GM23248 (cell line): ENCODE data around the gene KHDC4.

Source experiments
- EZH2 ChIP-seq: fragments of 200-600 bp; sonication (generic); IDR thresholded peaks from 2 replicates; pipeline ENCODE4 v1.6.1; 2018; ENCODE audit warnings: antibody characterized with exemption, mild to moderate bottlenecking; ENCODE audit not compliant: insufficient read depth, poor library complexity, severe bottlenecking
- EZH2phosphoT487 ChIP-seq: fragments of 200-600 bp; sonication (generic); IDR thresholded peaks from 2 replicates; pipeline ENCODE4 v1.6.1; 2018; ENCODE audit warnings: antibody characterized with exemption, moderate library complexity, mild to moderate bottlenecking, low read depth; ENCODE audit not compliant: insufficient read depth

DNA sequence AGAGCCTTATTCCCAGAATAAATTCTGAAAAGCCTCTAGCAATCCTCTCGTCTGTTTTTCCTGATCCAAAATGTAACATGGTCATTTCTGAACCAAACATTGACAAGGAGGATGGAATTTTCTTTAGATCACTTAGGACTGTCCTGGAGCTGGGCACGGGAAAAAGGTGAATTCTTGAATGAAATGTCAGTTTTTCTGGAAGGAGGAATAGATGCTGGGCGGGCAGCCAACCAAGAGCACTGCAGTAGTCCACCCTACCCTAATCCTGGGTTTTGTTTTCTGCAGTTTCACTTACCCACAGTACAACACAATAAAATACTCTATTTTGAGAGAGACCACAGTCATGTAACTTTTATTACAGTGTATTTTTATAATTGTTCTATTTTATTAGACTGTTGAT is 44.0 kb downstream of the KHDC4 start:
- TF ChIP-seq EZH2 (no peak), EZH2phosphoT487 (no peak)
